Right hindlimb (tissue), 1 donor: Measurements from ENCODE around the gene ANKH.
"Not testable (repeated sequence)": the region's sequence is repeated elsewhere in the genome, so short reads cannot be mapped to it uniquely, and the experiment has no call there.

Experiments used
- DNase-seq: peaks from one replicate; pipeline ENCODE4 v3.0.0-alpha.2; 2018

Gene ANKH

GRCh38 chr5:14853685-14854084 lies 17.9 kb downstream of the ANKH start:
- DNase-seq: no peak

GRCh38 chr5:14852779-14853178 lies 18.8 kb downstream of the ANKH start:
- DNase-seq: no peak

DNA sequence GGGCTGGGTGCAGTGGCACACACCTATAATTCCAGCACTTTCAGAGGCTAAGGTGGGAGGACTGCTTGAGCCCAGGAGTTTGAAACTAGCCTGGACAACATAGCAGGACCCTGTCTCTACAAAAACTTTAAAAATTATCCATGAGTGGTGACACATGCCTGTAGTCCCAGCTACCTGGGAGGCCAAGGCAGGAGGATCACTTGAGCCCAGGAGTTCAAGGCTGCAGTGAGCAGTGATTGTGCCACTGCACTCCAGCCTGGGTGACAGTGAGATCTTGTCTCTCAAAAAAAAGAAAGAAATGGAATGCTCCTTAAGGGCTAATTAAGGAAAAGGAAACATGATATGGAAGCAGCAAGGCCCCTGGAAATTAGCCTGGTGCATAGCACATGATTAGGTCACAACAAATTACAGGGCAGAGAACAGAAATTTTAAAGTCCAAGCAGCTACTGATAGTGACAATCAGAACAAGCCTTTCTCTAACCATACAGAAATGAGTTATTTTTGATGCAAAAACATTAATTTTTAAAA lies 19.5 kb downstream of the ANKH start:
- no peak for DNase-seq

GRCh38 chr5:14851597-14851996 lies 20.0 kb downstream of the ANKH start:
- no peak for DNase-seq

DNA sequence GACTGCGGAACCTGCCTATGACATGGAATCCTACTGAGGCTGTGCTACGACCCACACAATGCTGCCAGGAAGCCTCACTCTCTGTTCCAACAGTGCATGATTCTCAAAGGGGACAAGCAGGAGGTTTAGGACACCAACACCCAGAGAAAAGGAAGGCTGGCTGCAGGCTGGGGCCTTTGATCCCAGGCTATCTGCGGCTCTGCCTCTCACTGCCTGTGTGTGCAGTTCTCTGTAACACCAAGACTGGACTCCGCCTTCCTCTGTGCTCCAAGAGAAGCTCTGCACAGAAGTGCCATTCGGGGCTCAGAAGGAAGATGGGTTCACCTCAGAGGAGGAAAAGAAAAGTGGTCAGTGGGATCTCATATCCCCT lies 20.5 kb downstream of the ANKH start:
- no peak for DNase-seq

DNA sequence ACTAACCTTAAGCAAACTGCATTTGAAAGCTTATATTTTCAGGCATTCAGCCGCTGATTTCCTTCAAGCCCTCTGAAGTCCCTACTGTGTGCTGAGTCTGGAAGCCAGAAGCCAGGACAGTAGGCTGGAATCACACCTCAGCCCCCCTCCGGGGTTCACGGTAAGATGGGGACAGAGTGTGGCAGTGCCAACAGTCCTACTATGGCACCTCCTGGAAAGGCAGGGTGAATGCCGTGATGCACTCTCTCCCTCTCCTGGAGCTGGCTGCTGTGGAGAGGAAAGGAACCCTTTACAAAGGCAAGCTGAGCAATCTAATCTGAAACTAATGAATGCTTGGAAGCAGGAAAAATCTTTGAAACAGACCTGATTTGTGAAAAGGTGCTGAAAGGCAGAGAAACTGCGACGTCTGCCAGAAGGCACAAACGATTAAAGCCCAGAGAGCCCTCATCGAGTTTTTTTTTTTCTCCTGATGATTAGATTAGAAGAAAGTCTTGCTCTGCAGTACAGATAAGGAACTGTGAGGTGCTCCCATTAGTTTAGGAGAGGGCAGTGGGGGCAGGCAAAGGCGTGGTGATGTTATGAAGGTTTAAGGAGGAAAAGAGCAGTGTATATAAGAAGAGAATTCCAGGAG lies 21.0 kb downstream of the ANKH start:
- DNase-seq: no peak

DNA sequence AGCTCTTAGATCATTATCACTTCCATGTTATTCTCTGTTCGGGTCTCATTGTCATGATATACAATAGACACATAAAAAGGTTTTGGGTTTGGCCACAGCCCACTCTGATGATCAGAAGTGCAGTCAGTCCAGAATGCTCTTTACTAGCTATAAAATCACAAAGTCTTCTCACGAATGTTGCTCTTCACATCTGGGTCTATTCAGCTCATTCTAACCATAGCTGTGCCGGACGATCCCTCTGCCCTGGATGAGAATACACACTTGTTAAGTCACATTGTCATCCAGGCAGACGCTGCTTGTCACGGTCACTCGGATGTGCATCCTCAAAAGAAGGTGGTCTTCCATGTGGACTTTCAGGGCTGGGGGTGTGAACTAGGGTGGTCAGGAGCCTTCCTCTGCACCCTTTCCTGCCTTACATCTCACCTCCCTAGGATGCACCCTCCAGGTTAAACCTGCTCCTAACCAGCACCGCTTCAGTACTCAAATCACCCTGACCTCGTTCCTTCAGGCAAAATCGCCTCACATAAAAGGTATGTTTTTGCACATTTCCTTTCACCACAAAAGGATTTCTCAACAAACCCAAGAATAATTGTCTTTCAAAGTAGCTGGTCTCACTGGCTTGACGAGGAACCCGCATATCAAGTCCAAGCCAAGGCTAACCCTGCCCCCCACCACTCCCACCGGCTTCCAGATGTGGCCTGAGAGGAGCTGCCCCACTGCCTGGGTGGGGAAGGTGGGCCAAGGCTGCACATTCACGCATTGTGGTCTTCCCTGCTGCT lies 21.9 kb downstream of the ANKH start:
- no peak for DNase-seq

DNA sequence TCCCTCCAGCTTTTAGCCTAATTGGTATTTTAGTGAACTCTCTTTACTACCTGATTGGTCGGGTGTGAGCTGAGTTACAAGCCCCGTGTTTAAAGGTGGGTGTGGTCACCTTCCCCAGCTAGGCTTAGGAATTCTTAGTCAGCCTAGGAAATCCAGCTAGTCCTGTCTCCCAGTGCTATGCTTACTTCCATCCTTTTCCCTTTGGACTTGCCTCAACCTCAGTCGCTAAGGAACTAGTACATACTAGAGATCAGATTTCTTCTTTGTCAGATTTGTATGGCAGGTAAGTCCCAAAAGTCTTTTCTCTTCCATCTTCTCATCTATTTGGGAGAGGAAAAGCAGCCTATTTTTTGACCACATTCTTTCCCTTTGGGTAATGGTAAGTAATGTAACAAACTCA lies 22.6 kb downstream of the ANKH start:
- DNase-seq: not testable (repeated sequence)

DNA sequence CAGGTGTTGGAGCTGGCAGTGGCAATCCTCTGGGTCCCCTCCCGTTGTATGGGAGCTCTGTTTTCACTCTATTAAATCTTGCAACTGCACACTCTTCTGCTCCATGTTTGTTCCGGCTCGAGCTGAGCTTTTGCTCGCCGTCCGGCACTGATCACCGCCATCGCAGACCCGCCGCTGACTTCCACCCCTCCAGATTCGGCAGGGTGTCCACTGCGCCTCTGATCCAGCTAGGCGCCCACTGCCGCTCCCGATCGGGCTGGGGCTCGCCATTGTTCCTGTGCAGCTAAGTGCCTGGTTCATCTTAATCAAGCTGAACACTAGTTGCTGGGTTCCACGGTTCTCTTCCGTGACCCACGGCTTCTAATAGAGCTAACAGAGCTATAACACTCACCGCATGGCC lies 23.2 kb downstream of the ANKH start:
- DNase-seq: no peak

DNA sequence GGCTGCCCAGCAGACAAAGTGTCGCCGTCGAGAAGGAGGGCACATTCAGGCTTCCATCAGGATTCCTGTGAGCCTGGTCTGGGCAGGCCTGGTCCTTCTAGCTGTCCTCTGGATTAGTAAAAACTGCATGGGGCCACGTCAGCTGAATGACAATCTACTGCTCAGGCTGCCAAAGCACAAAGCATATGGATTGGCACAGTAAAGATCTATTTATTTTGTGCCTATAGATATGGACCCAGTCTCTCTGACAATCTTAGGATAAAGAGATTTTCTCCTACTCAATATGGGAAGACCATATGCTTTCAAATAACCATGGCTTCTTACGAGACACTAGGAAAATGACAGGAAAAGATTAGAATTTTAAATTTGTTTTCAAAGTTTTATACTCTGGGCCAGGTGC lies 24.1 kb downstream of the ANKH start:
- DNase-seq: no peak

- no peak for DNase-seq
Measured at GRCh38 chr5:14842117-14842516, 29.5 kb downstream of the ANKH start.

DNA sequence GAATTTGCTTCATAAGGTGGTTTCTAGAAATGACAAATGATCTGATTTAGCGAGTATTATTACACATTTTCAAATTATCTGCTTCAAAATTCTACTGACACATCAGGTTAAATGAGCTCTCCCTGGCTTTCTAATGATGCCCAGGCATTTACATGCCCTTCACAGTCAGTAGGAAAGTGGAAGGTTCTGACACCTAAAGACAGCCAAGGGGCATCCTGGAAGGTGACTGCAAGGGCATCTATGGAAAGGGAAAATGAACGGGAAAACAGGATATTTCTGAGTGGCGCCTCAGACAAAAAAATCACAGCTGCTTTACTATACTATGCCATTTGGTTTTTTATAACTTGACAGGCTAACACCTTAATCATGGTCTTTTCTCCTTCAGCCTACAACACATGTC lies 31.0 kb downstream of the ANKH start:
- no peak for DNase-seq

GRCh38 chr5:14838396-14839319 lies 32.9 kb downstream of the ANKH start:
- DNase-seq: no peak

DNA sequence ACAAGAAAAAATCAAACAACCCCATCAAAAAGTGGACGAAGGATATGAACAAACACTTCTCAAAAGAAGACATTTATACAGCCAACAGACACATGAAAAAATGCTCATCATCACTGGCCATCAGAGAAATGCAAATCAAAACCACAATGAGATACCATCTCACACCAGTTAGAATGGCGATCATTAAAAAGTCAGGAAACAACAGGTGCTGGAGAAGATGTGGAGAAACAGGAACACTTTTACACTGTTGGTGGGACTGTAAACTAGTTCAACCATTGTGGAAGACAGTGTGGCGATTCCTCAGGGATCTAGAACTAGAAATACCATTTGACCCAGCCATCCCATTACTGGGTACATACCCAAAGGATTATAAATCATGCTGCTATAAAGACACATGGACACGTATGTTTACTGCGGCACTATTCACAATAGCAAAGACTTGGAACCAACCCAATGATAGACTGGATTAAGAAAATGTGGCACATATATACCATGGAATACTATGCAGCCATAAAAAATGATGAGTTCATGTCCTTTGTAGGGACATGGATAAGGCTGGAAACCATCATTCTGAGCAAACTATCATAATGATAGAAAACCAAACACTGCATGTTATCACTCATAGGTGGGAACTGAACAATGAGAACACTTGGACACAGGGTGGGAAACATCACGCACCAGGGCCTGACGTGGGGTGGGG lies 34.0 kb downstream of the ANKH start:
- DNase-seq: not testable (repeated sequence)

- no peak for DNase-seq
Measured at GRCh38 chr5:14834584-14835550, 36.7 kb downstream of the ANKH start.

DNA sequence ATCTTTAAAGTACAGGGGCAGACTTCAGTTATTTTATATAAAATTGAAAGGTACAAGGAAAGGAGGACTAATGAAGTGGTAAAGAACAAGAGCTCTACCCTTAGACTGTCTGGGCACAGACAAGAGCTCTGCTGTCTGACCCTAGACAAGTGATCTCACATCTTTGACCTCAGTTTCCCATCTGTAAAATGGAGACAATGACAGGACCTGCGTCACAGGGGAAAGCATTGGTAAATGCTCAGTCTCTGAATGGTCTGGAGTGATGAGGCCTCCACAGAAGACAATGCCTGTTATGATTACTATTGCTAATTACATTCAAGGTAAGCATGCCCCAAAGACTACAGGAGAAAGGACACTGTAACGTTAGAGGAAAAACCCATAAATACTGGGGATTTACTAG lies 37.5 kb downstream of the ANKH start:
- DNase-seq: no peak

DNA sequence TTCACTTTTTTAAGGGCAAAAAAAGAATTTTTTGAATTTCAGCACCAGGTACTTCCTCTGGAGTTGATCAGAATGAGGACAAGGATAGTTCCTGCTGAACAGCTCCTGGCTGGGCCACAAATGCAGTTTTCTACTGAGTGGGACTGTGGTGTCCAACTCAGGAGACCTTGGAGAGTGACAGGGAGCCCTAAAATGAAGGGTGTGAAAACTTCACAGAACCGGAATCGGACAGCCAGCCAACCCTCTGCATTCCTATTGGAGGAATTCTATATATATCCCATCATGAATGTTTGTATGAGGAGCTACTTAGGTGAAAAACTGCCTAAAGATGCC lies 40.6 kb downstream of the ANKH start:
- no peak for DNase-seq

DNA sequence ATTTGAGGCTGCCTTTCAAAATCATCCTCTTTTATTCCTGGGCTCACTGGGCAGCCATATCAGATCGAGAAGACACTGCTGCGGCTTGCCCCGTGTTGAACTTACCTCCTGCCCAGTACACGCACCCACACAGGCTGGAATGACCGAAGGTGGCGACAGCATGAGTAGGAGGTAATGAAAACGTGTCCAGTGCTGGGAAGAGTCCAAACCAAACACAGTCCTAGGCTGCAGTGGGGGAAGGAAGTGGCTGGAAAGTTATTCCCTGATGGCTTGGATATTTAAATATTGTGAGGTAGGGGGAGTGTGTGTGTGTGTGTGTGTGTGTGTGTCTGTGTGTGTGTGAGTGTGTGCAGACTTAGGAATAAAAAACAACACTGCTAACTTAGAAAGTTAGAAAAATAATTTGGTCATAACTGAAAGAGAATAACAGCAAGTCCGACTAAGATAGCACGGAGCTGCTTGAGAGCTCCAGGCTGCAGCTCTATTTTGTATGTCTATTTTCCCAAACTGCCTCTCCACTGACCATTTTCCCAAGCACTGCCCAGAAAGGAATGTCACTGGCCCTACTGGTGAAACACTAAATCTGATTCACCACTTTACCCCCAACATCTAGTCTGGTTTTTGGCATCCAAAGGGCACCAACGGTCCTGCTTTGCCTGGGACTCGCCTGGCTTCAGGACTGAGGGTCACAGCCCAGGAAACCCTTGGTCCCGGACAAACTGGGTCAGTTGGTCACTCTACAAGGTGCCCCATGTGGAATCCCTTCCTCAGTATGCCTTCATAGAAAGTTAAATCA lies 41.2 kb downstream of the ANKH start:
- DNase-seq: no peak

GRCh38 chr5:14829396-14829795 lies 42.2 kb downstream of the ANKH start:
- no peak for DNase-seq

GRCh38 chr5:14826714-14827113 lies 44.9 kb downstream of the ANKH start:
- no peak for DNase-seq

DNA sequence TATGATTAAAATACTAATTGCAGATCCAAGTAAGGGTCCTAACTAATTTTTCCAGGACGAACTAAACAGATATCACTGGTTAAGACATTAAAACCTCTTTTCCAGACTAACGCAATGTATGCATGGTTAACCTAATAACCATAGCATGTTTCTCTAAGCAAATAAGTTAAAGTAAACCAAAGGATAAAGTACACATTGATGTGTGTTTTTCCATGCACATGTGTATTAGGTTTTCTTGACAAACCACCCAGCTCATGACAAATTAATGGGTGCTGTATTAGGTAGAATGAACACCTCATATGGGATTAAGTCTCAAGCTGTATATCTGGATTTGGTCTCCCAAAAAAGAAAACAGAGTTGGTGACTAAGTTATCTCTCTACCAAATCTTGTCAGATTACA lies 45.6 kb downstream of the ANKH start:
- no peak for DNase-seq
